Measurements from ENCODE around the gene GNPTG.

Gene GNPTG
- total RNA-seq, result 50.7 to 66.8 (median 53.4) reads per million in 4 experiments

DNA sequence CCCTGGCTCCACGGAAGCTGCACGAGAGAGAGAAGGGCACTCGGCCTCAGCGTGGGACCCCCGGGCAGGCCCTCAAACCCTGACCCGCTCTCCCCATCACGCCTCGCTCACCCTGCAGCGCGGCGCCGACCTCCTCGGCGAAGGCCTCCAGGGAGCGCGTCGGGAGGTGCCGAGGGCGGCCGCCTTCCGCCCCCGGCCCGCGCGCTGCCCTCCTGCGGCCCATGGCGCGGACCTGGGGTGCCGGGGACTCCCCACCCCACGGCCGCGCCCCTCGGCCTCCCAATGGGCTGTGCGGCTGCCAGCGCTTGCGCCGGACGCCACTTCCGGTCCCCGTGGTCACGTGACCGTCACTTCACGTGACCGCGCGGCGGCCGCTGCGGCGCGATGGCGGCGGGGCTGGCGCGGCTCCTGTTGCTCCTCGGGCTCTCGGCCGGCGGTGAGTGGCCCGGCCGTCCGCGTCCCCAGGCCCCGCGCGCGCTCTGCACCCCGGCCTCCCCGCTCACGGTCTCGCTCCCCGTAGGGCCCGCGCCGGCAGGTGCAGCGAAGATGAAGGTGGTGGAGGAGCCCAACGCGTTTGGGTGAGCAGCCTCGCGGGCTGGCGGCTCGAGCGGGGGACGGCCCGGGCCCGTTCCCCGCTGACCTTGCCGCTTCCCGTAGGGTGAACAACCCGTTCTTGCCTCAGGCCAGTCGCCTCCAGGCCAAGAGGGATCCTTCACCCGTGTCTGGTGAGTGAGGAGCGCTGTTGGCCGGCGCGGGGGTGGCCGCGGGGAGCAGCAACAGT lies at the start of gene GNPTG, which contains the start of gene TSR3:
TSS of gene GNPTG (plus strand) at position 350 of the 781 bp plus-strand sequence. CDS start at position 385, 35 bp downstream.
TSS of gene TSR3 (minus strand) at position 297 of the 781 bp plus-strand sequence. CDS start at position 223, 74 bp downstream.
- peak; percentile 76 for DNase-seq

DNA sequence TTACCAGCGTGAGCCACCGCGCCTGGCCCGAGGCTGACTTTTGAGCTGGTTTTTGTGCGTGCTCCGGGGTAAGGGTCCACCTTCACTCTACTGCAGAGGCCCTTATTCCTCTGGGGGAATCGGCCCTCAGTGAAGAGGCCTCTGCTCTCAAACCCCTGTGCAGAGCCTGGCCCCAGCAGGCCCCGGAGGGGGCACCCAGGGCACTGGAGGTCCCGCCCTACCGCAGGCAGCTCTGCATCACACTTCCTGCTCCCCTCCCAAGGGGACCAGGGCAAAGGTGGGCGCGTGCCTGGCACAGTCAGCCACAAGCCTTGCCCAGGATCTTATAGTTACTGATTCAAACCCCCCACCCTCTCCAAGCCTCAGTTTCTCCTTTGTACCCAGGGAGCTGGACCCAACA lies 45.9 kb upstream of the GNPTG start:
- DNase-seq, result no peak

DNA sequence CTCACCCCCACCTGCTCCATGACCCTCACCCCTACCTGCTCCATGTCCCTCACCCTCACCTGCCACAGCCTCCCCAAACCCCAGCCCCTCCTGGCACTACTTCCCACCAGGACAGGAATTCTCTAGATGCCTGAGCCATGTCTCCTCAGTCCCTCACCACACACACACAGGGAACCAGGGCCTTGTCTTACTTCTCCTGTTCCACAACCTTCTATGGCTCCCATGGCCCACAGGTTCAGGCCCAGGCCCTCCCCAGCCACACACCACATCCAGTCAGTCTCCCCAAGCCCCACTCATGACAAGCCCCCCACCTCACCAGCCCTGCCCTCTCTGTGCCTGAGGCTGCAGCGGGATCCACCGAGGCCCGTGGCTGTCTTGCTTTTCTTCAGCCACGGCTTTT lies 45.4 kb upstream of the GNPTG start:
- no peak for DNase-seq

DNA sequence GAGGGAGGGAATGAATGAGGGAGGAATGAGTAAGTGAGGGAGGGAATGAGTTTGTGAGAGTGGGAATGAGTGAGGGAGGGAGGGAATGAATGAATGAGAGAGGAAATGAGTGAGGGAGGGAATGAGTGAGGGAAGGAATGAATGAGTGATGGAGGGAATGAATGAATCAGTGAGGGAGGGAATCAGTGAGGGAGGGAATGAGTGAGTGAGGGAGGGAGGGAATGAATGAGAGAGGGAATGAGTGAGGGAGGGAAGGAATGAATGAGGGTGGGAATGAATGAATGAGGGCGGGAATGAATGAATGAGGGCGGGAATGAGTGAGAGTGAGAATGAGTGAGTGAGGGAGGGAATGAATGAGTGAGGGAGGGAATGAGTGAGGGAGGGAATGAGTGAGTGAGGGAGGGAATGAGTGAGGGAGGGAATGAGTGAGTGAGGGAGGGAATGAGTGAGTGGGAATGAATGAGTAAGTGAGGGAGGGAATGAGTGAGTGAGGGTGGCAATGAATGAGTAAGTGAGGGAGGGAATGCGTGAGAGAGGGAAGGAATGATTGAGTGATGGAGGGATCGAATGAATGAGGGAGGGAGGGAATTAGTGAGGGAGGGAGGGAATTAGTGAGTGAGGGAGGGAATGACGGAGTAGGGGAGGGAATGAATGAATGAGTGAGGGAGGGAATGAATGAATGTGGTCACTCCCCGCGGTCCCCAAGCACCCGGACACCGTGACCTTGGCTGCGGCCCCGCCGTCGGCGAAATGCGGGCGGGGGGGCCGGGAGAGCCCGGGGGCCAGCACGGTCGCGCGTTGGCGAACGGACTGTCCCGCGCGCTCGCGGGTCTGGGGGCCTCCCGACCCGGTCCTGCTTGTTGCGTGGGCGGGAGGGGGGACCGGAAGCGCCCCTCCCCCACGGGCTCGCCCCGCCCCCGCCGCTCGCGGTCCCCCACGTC lies 43.4 kb upstream of the GNPTG start:
- DNase-seq, result no peak

DNA sequence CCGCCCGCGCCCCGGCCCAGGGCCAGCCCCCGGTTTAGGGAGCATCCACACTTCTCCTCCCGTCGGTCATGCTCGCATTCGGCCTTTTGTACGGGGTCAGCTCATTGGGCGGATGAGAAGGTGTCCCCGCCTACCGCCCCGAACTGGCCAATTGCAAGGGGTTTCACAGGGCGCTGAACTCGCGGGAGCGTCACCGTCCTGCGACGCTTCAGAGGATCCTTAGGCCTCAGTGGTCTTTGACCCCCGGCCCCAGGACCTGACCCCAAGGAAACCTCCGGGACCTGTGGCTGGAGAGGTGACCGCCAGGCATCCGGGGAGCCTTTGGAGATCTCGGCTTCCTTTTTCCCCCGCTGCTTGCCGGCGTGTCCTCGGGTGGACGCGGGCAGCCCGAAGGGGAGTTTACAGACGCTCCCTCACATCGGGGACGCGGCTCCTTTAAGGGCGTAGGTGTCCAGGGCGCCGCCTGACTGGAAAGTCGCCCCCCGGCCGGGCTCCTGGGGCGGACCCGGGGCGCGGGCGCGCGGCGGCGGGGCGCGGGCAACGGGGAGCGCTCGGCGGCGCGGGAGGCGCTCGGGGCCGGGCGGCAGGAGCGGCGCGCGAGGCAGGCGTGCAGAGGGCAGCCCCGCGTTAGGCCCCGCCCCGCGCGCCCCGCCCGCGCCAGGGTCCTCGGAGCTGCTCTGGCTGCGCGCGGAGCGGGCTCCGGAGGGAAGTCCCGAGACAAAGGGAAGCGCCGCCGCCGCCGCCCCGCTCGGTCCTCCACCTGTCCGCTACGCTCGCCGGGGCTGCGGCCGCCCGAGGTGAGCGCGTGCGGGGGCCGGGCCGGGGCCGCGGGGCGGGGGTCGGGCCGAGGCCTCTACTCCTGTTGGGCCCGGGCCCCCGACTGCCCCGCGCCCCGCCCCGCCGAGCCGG lies 42.5 kb upstream of the GNPTG start, which contains the start of gene UBE2I:
TSS of gene UBE2I (plus strand) at position 660 of the 909 bp plus-strand sequence. CDS start 4,395 bp downstream, outside the sequence.
- peak; percentile 96 for DNase-seq

- peak; percentile 28 for DNase-seq
These were observed 41.6 kb upstream of the GNPTG start for GRCh38 chr16:1309888-1310831.

- no peak for DNase-seq
These were observed 40.9 kb upstream of the GNPTG start for GRCh38 chr16:1310832-1311200.

DNA sequence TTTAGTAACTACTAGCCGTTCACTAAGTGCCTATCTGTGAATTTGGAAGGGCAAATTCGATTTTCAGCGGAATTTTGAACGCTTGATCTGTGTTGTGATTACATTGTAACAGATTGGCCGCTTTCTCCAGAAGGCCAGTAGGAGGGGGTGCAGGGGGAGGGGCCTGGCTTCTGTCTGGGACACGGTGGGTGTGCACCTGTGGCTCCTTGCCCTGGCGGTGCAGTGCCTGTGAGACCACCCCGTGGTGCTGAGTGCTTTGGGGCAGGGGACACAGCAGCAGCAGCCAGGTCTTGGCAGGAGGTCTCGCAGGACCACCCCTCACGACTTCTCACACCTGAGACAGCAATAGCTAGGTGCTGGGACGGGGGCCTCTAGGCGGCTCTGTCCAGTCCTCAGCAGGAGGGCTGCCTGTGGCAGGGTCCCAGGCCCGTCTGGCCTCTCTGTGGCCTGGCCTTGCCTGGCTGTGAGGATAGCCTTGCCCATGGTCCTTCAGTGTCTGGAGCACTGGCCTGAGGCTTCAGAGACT lies 40.5 kb upstream of the GNPTG start:
- DNase-seq, result no peak

GRCh38 chr16:1311738-1312466 lies 39.8 kb upstream of the GNPTG start:
- DNase-seq, result no peak

DNA sequence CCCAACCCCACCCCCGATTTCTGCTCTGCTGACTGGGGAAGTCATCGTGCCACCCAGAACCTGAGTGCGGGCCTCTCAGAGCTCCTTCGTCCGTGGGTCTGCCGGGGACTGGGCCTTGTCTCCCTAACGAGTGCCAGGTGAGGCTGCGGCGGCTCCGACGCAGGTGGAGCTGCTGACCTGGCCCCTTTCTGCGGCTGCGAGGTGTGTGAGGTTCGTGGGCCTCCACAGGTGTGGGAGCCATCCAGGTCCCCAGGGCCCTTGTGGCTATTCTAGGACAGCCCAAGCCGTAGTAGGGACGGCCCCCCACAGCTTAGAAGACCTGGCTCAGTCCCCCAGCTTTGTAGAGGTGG lies 39.3 kb upstream of the GNPTG start:
- no peak for DNase-seq

DNA sequence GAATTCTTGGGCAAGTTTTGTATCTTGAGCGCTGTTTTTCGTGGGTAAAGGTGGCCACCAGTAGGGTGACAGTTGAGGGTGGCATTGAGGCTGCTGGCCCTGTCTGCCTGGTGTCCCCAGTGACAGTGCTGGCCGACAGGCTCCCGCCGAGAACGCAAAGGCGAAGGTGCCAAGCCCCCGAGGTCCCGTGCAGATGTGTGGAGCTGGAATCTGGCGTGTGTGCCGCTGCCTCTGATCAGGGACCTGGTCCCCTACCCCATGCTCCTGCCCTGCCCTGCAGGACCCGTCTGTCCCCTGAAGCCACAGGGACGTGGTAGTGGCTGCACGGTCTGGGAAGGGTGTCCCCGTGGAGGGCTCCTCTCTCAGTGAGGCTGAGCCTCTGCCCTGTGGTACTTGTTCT lies 38.8 kb upstream of the GNPTG start:
- no peak for DNase-seq

DNA sequence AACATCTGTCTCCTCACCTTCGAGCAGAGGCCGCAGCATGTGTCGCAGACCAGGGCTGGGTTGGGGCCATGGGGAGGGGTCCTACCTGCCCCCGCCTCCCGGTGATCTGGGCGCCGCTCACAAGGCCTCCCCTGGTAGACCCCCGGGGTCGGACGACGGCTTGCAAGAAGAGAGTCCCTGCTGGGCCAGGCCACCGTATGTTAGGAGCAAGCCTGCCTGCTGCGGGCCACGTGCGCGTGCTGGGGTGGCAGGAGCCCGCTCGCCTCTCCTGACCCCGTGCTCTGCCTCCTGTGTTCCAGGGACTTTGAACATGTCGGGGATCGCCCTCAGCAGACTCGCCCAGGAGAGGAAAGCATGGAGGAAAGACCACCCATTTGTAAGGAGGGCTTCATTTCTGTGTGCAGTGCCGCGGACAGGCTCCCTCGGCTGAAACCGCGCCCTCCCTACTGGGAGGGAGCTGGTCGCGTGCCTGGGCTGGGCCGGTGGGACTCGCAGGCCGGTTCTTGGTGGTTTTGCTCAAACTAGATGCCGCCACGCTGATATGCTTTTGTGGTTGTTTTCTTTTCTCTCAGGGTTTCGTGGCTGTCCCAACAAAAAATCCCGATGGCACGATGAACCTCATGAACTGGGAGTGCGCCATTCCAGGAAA lies 37.9 kb upstream of the GNPTG start:
- DNase-seq, result no peak

DNA sequence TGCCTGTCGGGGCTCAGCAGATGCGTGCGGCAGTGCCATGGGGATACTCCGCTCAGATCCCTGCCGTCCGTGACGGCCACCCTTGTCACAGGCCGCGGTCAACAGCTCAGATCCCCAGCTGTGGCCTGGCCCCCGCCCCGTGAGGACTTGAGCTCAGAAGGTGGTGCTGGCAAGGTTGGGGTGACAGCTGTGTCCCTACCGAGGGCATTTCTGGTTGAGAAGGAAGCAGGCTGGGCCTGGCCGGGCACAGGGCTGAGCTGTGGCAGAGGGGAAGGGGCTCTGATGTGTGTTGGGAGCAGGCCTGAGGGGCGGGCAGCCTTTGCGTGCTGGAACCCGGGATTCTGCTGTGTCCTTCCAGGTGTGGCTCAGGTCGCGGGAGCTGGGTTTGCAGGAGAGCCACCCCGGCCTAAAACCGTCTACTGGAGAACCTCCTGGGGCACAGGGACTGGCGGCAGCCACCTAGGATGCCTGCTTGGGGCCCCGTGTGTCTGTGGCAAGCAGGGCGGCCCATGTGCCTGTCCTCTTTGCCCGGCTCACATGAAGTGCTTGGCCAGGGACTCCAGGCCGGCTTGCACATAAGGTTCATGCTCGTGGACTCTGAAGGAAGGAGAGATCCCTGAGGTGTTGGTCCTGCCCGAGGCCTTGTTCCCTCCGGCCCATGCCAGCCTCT lies 37.2 kb upstream of the GNPTG start:
- DNase-seq, result no peak

DNA sequence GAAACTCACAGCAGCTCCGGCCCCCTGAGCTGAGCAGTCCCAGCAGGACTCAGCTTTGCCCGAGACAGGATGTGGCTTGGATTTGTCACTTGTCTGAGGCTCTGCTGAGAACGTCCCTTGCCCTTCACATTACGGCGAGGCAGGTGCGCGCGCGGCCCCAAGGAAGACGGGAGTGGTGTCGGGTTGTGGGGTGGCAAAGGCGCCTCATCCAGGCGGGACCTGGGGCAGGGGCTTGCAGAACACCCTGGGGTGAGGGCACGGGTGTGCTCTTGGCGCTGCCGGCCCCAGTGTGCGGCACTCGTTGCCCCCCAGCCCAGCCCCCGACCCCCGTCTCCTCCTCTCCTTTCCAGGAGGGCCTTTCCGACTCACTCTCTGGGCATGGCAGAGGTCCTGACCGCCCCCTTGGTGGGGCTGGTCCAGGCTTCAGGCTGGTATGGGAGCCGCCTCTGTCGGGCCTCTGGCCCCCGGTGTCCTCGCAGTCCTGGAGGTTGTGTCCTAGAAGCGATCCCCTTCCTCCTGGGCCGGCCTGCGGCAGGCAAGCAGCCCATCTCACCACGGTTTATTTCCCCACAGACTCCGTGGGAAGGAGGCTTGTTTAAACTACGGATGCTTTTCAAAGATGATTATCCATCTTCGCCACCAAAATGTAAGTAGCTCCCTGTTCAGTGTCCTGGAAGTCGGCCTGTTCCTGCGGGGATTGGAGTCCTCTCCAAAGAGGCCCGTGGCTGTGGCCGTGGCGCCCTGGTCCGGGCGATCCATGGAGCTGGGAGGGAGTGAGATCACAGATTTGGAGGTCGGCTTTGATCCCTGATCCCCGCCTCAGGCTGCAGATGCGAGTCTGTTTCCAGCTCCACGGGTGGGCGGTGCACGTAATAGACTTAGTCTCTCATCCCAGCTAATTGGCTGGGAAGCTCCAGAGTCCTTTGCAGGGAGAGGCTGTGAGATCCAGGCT lies 36.4 kb upstream of the GNPTG start:
- no peak for DNase-seq

DNA sequence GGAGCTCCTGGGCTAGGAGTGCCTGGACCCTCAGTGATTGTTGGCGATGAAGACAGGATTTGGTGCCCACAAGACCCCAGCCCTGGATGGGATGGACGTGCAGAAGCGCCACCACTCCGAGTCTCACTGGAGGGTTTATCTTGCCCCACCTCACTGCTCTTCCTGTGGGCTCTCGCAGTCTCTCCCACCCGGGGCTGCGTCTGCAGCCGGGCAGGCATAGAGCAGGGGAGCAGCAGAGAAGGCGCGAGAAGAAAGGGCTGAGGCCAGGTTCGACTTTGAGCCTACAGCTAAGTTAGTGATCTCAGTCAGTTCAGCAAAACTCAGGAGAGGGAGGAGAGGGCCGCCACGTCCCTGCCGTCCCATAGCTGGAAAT lies 35.7 kb upstream of the GNPTG start:
- DNase-seq, result no peak

- DNase-seq, result no peak
These were observed 34.1 kb upstream of the GNPTG start for GRCh38 chr16:1317479-1318267.

DNA sequence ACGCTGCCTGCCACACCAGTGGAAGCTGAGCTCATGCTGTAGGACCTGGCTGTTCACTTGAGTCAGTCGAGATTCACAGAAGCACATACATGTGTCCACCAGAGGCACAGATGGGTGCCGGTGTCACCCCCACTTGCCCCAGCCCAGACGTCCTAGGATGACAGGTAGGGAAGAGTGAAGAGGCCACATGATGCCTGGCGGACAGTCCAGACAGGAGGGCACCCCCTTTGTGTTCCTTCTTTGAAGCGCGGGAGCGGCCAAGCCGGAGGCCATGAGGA lies 33.5 kb upstream of the GNPTG start:
- DNase-seq, result no peak

All from effector CD8-positive, alpha-beta T cell (primary cell).